GM21381 (cell line): Measurements from ENCODE around the gene BLOC1S5.

Experiments
- ATAC-seq: cut with Tn5 transposase; IDR thresholded peaks from one replicate; pipeline ENCODE4 v1.9.1; 2021; ENCODE audit warnings: mild to moderate bottlenecking, moderate library complexity; ENCODE audit not compliant: unreplicated experiment

Gene BLOC1S5

DNA sequence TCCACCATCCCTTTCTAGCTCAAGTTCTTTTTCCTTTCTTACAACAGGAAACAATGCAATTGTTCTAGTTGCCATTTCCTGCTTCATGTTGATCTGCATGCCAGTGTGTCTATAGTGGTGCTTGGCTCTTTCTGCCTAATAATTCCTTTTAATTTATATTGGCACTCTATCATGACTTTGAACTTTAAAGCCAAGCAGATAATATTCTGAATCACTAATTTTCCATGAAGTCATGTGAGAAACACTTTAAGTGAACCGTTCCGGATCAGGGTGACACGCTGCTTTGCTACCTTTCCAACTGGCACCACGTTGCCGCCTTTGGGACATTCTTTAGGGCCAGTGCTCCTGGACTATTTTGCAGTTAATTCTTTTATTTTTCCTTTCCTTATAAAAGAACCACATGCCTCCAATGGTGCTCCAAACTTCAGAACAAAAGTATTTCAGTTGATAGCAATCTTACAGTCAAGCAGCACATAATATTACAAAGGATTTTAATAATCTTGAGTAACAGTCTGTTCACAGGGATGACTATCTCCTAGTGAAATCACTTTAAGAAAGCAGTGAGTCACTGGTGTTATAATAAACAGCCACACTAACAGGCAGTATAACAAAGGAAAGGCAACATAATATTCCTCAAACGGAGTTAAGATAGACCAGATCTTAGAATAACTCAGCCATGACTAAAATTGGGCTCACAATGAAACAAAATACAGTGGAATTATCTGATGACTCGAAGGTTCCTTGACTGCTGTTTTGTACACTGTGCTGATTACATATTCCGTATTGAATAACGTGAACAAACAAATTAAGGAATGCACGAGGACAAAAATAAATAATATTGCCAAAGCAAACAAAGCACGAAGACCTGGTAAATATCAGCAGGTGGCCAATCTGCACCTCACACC lies 19.0 kb upstream of the BLOC1S5 start:
- no peak for ATAC-seq

DNA sequence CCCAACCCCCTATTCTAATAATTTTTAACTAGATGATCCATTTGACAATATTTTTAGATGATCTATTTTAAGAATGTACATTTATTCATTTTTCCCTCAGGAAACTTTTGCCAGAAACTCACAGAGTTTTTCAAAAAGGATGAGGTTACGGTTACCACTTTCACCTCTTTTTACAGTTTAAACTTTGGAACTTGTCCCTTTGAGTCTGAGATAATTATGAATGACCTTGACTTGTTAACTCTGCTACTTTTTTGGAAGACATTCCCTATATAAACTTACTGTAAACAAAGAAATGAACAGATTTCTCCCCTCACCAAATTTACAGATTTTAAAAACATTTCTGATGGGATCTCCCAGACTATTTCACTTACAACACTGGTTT lies 18.4 kb upstream of the BLOC1S5 start:
- ATAC-seq: no peak

DNA sequence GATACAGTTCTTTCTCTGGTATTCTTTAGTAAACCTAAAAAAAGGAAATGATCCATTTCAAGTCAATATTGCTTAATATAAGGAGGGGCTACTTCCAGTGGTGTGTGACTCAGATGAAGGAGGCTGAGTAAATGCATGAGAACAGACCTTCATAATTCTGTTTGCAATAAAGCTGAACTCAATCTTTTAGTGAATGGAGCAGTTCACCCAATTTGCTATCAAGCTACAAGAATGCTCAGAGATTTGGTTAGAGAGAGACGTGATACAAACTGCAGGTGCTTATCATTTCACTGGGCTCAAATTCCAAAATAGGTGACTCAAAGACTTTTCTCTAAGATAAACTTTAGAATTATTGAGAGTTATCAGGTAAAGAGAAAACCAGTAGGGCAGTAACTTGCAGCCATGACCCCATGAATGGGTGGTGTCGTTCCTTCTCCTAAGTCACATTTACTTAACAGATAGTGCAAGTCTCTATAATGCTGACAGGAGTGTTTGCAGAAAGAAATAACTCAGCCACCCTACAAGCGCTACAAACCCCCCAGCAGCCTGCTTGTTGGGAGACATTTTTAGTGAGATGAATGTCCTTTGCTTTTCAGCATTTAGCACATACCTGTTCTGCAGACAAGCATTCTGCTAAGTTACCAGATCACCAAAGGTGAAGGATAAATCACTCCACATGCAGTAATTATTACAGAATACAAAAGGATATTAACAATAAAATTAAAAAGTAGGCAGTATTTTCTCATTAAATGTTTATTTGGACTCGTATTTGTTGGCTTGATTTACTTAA lies 16.4 kb upstream of the BLOC1S5 start:
- ATAC-seq: no peak

DNA sequence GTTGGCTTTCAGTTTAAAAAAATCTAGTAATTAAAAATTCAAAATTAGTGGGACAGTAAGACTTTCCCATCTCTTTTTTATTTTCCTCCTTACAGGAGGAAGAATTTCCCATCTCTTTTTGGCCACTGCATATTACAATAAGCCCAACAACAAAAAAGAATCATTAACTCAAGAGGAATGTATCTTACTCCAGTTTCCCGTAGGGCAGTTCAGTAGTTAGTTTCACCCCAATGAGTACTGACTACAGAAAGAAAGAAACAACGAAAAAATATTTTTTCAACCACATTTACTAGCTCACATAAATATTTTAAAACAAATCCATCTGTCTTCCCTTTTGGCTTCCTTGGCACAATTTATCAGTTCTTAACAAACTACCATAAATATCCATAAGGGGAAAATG lies 14.9 kb upstream of the BLOC1S5 start:
- no peak for ATAC-seq

DNA sequence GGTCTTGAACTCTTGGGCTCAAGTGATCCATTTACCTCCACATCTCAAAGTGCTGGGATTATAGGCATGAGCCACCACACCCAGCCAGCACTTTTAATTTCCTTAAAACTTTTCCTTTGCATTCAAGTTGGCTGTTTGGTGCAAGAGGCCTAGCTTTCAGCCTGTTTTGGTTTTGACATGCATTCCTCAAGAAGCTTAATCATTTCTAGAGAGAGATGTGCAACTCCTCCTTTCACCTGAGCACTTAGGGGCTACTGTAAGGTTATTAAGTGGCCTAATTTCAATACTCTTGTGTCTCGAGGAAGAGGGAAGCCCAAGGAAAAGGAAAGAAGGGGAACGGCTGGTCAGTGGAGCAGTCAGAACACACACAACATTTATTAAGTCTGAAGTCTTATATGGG lies 13.8 kb upstream of the BLOC1S5 start:
- ATAC-seq: no peak

DNA sequence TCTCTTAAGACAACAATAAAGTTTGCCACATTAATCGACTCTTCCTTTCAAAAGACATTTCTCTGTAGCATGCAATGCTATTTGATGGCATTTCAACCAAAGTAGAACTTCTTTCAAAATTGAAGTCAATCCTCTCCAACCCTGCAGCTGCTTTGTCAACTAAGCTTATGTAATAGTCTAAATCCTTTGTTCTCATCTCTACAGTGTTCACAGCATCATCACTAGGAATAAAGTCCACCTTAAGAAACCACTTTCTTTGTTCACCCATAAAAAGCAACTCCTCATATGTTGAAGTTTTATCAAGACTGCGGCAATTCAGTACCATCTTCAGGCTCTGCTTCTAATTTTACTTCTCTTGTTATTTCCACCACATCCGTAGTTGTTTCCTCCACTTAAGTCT lies 11.5 kb upstream of the BLOC1S5 start:
- ATAC-seq: no peak

DNA sequence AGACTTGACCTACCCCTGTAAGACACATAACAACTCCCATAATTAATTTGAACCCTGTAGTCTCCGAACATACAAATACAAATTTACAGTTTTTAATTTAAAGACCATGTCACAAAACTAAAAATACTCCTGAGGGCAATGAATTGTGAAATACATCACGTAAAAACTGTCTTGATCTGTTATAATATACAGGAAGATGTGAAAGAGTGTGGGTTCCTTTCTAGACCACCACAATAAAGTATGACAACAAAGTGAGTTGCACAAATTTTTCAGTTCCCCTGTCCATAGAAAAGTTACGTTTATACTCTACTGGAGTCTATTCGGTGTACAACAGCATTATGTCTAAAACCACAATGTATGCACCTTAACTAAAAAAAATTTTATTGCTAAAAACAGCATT lies 11.0 kb upstream of the BLOC1S5 start:
- no peak for ATAC-seq

DNA sequence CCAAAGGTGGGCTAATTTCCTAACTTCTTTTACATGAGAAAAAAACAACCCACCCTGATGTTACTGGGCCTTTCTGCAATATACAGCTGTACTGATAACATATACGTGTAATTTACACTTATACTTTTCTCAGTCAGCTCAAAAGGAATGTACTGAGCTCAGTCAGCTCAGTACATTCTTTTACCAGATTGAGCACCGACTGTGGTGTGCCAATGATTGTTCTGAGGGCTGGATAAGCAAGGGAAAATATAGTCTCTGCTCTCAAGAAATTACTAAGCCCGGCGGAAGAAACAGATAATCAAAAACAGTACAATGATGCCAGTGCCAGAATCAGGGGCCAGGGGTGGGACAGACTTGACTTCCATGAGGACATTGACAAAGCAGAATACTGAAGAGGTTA lies 10.0 kb upstream of the BLOC1S5 start:
- ATAC-seq: no peak

DNA sequence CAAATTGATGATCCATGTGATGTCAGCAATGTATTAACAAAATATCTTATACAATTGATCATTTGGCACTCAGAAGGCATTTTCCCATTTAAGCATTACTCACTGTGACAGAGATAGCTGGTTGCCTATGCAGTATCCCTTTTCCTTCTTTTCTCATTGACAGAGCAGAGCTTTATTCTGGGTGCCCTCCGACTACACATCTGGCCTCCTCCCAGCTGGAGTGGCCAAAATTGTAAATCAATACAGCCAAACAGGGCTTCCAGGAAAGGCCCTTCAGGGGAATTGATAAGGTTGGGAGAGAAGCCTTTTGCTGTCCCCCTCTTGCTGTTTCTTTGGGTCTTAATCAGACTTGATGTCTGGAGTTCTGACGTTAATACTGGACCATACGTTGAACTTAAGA lies 9.6 kb upstream of the BLOC1S5 start:
- no peak for ATAC-seq

DNA sequence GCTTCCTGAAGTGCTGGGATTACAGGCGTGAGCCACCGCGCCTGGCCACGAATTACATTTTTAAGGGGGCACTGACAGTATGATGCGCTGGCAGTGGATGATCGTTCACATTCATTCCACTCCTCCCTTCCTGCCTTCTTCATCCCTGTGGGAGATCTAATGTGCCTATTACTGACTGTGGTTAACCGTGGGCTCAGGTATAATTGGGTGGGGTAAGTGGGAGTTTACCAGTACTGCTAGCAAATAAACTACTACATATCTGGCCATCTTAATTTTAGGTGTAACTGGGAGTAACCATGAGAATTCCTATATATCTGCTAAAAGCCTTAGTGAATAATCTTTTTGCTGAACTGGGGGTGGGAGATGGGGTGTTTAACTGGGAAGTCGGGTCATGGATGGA lies 6.5 kb upstream of the BLOC1S5 start:
- ATAC-seq: no peak

DNA sequence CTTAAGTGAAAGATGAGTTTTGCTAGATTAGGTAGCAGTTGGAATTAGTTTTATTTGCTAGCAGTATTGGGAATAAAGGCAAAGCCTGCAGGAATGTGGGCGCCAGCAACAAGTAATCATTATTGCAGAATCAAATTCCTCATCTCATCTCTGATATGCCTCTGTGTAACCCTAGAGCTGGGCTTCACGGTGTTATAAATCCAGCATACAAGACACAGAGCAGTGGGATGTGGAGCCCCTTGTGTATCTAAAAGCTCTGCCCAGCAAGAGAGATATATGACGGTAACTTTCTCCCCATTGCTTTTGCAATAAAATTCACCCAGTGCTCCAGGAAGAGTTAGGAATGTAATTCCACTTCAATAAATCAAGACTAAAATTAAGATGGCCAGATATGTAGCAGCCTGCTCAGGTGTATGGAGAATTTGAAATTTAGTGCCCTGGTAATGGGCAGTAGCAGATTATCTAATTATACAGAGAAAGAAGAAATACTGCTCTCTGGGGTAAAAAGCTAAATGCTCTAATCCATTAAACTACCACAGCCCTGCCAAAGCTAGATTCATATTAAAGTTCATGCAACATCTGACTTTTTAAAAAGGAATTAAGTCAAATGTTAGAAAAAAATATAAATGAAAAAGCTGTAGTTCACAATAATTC lies 5.6 kb upstream of the BLOC1S5 start:
- no peak for ATAC-seq

DNA sequence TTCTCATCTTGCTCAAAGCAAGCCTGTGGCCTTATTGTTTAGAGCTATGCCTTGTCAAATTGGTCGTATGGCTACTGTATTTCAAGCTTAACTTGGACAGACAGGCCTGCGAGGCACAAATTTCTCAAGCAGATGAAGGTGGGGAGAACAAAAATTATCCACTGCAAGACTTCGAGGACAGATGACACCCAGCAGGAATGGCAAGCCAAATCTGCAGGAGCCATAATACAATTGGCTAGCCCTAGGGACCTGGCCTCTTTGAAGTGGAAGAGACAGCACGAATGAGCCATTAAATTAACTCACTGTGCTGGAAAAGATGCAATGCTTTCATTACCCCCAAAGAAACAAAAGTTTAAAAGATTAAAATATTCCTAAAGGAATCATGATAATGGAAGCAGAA lies 5.0 kb upstream of the BLOC1S5 start:
- no peak for ATAC-seq

DNA sequence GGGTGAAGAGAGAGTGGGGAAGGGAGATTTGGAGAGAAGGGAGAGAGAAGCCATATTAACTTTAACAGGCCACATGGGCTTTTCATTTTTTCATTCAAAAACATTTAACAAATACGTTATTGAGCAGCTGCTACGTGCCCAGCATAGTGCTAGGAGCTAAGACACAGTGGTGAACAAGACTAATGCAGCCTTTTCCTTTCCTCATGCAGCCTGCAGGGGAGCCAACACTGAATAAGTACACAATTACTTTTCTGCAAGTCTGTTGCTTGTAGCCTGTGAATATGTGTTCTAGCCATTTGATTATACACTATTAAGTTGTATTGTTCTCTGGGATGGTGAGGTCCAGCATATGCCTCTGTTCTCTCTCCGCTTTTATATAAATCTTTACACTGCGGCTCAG lies 1.9 kb upstream of the BLOC1S5 start:
- ATAC-seq: no peak

DNA sequence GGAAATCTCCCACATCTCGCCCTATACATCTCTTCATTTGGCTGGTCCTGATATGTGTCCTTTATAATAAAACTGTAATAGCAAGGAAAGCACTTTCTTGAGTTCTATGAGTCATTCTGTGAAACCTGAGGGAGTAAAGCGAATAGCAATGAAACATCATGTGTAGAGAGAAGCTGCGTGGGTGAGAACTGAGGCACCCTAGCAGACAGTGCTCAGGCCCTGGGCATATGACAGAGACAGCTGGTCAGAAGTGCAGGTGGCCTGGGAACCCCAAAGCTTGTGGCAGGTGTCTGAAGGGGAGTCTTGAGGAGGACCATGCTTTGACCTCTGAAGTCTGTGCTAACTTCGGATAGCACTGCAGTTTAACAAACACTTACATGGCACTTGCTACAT lies 1.3 kb upstream of the BLOC1S5 start:
- peak; percentile 33 for ATAC-seq

DNA sequence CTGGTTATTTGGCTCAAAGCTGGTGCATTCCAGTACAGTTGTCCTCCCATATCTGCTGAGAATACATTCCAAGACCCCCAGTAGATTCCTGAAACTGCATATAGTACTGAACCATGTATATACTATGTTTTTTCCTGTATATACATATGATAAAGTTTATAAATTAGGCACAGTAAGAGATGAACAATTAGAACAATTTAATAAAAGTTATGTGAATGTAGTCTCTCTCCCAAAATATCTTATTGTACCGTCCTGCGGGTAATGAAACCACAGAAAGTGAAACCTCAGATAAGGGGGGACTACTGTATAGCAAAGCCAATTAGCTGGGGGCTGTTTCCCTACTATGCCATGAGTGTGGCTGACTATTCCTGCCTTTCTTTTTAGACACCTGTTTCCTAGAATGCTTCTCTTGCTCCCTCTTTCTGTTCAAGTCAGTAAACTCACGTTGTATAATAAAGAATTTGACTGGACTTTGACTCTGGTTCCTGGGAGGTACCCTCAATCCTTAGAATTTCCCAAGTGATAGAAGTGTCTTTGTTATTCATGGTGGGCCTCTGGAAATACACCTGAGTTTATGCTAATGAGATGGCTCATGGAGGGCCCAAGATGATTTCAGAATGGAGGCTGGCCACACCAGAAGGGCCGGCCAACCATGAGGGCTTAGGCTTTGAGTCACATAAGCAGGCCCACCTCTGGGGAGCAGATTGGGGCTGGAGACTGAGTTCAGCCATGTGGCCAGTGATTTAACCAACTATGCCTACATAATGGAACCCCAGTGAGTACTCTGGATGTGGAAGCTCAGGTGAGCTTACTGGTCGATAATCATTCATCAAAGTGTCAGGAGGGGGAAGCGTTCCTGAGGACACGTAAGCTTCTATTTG lies 689 bp upstream of the BLOC1S5 start:
- ATAC-seq: no peak

DNA sequence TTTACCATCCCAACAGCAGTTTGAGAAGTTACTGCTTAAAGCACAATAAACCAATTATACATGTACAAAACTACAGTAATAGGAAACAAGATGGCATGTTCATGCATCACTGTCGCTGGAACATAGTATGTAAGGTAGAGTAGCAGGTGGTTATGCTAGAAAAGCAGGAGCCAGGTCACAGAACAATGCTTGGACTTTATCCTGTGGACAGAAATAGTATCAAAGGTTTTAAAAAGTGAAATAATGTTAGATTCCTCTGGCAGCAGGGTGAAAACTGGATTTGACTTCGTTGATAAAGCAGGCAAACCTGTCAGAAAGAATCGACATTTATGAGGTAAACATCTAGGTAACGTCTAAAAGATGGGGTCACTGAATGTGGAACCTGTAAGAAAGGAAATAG lies 2.5 kb downstream of the BLOC1S5 start:
- no peak for ATAC-seq

DNA sequence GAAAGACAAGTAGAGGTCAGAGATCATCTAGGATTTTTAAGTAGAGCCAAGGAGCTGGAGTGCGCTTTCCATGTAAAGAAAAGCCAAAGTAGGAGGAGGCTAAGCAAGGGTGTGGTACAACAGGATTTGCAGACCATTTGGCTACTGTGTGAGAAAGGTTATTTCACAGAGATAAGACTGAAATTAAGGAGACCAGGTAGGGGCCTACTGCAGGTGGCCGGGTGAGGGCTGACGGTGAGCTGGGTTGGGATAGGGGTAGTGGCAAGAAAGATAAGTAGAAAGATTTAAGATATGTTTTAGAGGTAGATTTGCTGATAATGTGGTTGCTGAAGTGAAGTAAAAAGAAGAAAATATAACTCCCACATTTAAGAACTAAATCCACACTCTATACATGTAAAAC lies 3.8 kb downstream of the BLOC1S5 start:
- no peak for ATAC-seq

DNA sequence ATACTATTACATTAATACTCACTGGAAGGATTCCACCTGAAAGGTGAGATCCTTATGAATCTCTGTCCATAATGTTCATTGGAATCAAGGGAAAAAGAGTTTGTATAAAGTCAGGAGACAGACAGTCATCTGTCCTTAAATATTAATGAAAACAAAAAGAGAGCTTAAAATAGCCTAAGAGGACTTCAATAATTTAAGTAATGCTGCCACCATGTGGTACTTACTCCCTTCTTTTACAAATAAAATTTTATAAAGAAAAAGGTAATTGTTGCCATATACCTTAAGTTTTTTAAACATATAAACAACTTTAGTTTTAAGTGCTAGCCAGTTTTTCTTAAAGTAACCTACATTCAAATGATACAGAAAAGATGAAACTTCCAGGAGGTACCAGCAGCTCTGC lies 5.1 kb downstream of the BLOC1S5 start:
- ATAC-seq: no peak

DNA sequence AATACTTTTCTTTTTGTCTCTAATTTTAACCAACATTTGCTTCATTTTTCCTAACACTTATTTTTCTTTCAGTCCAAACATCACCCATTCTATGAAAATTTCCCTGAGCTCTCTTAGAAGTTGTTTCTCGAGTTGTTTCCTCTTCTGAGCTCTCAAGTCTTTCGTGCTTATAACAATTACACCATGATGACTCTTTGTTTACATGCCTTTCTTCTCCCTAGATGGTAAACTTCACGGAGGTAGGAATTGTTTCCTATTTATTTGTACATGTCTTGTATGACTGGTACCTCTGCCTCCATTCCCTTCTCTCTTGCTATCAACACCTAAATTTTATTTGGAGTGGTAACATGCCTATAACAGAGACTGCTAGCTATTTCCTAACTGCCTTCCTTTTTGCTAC lies 6.4 kb downstream of the BLOC1S5 start:
- ATAC-seq: no peak

DNA sequence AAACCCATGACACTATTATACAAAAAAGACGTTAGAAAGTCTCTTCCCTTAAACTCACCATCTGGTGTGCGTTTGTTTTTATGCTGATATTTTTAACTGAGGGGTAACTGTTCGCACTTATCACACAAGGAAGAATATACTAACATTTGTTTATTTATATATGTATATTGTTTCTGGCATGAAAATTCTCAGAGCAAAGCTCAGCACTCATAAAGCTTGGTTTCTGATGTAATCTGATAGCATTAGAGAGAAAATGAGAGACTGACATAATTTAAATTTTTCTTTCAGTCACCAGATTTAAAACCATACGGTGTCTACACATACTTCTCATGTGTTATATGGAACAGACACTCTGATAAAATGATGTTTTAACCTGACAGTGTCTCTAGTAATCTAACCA lies 6.9 kb downstream of the BLOC1S5 start:
- no peak for ATAC-seq

DNA sequence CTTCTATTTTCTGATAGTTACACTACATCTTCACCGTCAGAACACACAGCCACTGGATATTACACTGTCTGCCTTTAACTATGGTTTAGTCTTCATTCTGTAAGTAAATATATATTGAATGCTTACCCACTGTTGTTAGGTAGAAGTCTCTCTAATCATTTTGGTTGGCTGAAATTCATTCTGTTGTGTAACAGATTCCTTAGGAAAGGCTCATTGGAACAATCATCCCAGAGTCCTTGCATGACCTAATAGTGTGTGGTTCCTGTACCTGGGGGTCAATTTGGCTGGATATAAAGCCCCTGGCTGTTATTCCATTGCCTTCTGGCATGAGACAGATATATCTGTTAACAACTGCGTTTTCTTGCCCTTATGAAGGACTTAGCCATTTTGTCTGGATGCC lies 9.9 kb downstream of the BLOC1S5 start:
- ATAC-seq: no peak
